Measurements from ENCODE around the gene HBZ. TPM values are rescaled to one million over a fixed set of nuclear protein-coding genes. Genes with fewer than 3 reads are reported as not detected.
"Not testable (repeated sequence)": the region's sequence is repeated elsewhere in the genome, so short reads cannot be mapped to it uniquely, and the experiment has no call there.

Gene HBZ
- total RNA-seq, 2 donors from 2014 or later: not detected

DNA sequence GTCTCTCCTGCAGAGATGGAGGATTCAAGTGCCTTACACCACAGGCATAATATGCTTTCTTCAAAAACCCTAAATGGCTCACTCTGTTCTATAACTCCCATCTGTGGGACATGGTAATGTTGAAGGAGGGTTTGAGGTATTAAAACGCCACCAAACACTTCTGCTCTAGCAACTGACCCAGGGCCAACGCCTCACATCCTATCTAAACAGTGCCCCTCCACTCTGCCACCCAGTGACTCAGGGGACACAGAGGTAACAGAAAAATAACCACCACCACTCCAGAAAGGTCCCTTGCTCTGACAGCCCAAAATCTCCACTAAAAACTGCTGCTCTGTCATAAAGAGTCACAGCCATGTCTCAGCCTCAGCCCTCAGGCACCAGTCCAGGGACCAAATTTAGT is 31.7 kb upstream of the HBZ start:
- no peak for ATAC-seq

GRCh38 chr16:122361-122760 is 30.1 kb upstream of the HBZ start:
- WGBS, 2 donors: 83 to 94% methylated on average over 1 of the region's 1 CpG
- TF ChIP-seq, protein P1, sequence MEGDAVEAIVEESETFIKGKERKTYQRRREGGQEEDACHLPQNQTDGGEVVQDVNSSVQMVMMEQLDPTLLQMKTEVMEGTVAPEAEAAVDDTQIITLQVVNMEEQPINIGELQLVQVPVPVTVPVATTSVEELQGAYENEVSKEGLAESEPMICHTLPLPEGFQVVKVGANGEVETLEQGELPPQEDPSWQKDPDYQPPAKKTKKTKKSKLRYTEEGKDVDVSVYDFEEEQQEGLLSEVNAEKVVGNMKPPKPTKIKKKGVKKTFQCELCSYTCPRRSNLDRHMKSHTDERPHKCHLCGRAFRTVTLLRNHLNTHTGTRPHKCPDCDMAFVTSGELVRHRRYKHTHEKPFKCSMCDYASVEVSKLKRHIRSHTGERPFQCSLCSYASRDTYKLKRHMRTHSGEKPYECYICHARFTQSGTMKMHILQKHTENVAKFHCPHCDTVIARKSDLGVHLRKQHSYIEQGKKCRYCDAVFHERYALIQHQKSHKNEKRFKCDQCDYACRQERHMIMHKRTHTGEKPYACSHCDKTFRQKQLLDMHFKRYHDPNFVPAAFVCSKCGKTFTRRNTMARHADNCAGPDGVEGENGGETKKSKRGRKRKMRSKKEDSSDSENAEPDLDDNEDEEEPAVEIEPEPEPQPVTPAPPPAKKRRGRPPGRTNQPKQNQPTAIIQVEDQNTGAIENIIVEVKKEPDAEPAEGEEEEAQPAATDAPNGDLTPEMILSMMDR (IDR thresholded peaks at IDR 0.05): no peak
- no peak for TF ChIP-seq POLR2A (IDR thresholded peaks at IDR 0.05)
- Histone ChIP-seq H3K27ac (no peak overlapping the region), H3K27me3 (no peaks in the 10 kb centered on the region), H3K9me3 (no peaks in the 10 kb centered on the region), H3K4me1 (no peaks in the 10 kb centered on the region), H3K36me3 (replicated peaks in 1 of 2; ENCODE audit: insufficient read depth in 1 of 2, low read depth in 2 of 2) (no peaks in the 10 kb centered on the region), H3K4me3 (no peak overlapping the region)
- ATAC-seq (no peak), DNase-seq (no peak)
- intact Hi-C loops (cut with DNase I): no loop called here

More for the DNA sequence above, 31.7 kb upstream of the HBZ start:
- Histone ChIP-seq H3K27me3 (no peaks in the 10 kb centered on the region), H3K4me1 (no peaks in the 10 kb centered on the region), H3K36me3 (replicated peaks in 1 of 2; ENCODE audit: insufficient read depth in 1 of 2, low read depth in 2 of 2) (no peaks in the 10 kb centered on the region), H3K27ac (no peak overlapping the region), H3K4me3 (no peak overlapping the region), H3K9me3 (no peaks in the 10 kb centered on the region)
- WGBS, 2 donors: 81 to 84% methylated on average over 2 of the region's 2 CpGs
- no peak for DNase-seq
- TF ChIP-seq, protein P1 (IDR thresholded peaks at IDR 0.05): no peak
- no peak for TF ChIP-seq POLR2A (IDR thresholded peaks at IDR 0.05)
- intact Hi-C loops (cut with DNase I): no loop called here

- H3K4me3 ChIP-seq; H3K27ac ChIP-seq; H3K4me1 ChIP-seq; intact Hi-C loops (cut with DNase I); H3K27me3 ChIP-seq; ATAC-seq; DNase-seq; H3K36me3 ChIP-seq (replicated peaks in 1 of 2; ENCODE audit: insufficient read depth in 1 of 2, low read depth in 2 of 2); H3K9me3 ChIP-seq: not testable (repeated sequence)
- 85 to 89% methylated on average over 19 of the region's 19 CpGs for WGBS, 2 donors
Observed at GRCh38 chr16:123558-124350, 28.7 kb upstream of the HBZ start.

GRCh38 chr16:125011-125410 is 27.4 kb upstream of the HBZ start:
- Histone ChIP-seq H3K27me3 (no peaks in the 10 kb centered on the region), H3K4me1 (no peaks in the 10 kb centered on the region), H3K27ac (no peak overlapping the region), H3K9me3 (no peaks in the 10 kb centered on the region), H3K4me3 (no peak overlapping the region), H3K36me3 (replicated peaks in 1 of 2; ENCODE audit: insufficient read depth in 1 of 2, low read depth in 2 of 2) (no peaks in the 10 kb centered on the region)
- DNase-seq (no peak), ATAC-seq (no peak)
- intact Hi-C loops (cut with DNase I): no loop called here
- TF ChIP-seq, protein P1 (IDR thresholded peaks at IDR 0.05): no peak
- no peak for TF ChIP-seq POLR2A (IDR thresholded peaks at IDR 0.05)
- 82 to 86% methylated on average over 3 of the region's 3 CpGs for WGBS, 2 donors

GRCh38 chr16:129075-129474 is 23.4 kb upstream of the HBZ start:
- no peak for DNase-seq
- intact Hi-C loops (cut with DNase I): no loop called here
- Histone ChIP-seq H3K9me3 (no peaks in the 10 kb centered on the region), H3K27me3 (no peaks in the 10 kb centered on the region), H3K4me3 (no peak overlapping the region), H3K36me3 (replicated peaks in 1 of 2; ENCODE audit: insufficient read depth in 1 of 2, low read depth in 2 of 2) (no peaks in the 10 kb centered on the region), H3K27ac (no peak overlapping the region), H3K4me1 (no peaks in the 10 kb centered on the region)
- TF ChIP-seq, protein P1 (IDR thresholded peaks at IDR 0.05): no peak
- TF ChIP-seq POLR2A (IDR thresholded peaks at IDR 0.05): no peak
- ATAC-seq: no peak
- 95 to 100% methylated on average over 2 of the region's 2 CpGs for WGBS, 2 donors
